Purkinje cell (primary cell): ENCODE measurements around the gene AZIN2. TPM values are rescaled to one million over a fixed set of nuclear protein-coding genes. Genes with fewer than 3 reads are reported as not detected.

Experiments
- polyA plus RNA-seq: library from polyadenylated mRNA; unstranded; fragments of >200 nt; fragmentation: Nextera tagmentation; gene quantifications from 2 replicates; pipeline ENCODE4 v1.2.1, GENCODE V29; 2014

The AZIN2 gene
- polyA plus RNA-seq: 8.1 and 8.2 TPM in 2 replicates

GRCh38 chr1:33080885-33081553, at the start of gene AZIN2:
Gene AZIN2, plus strand, starts transcription at chr1:33081153. Its CDS starts 1,097 bp downstream, at chr1:33082250.

GRCh38 chr1:33036526-33037503, 44.1 kb upstream of the AZIN2 start, which contains the start of gene AK2:
Gene AK2, minus strand, starts transcription at chr1:33036883. Its CDS starts 55 bp downstream, at chr1:33036828.

Other genes starting within 250 kb of the AZIN2 start
- 214 and 326 TPM in 2 replicates for gene FNDC5, start 210.2 kb upstream of the AZIN2 start, polyA plus RNA-seq
- gene HPCA, start 194.7 kb upstream of the AZIN2 start, polyA plus RNA-seq: 1.0 and 11.6 TPM in 2 replicates
- 3.3 and 7.1 TPM in 2 replicates for gene TMEM54, start 179.8 kb upstream of the AZIN2 start, polyA plus RNA-seq
- 94.9 and 105 TPM in 2 replicates for gene RNF19B, start 116.3 kb upstream of the AZIN2 start, polyA plus RNA-seq
- 5.5 and 7.5 TPM in 2 replicates for gene AK2, start 44.3 kb upstream of the AZIN2 start, polyA plus RNA-seq
- 0.15 and 0.79 TPM in 2 replicates for gene TRIM62, start 100.9 kb downstream of the AZIN2 start, polyA plus RNA-seq
- 1.9 and 3.0 TPM in 2 replicates for gene ZNF362, start 175.3 kb downstream of the AZIN2 start, polyA plus RNA-seq
- gene A3GALT2, start 239.9 kb downstream of the AZIN2 start, polyA plus RNA-seq: not detected in 2 replicates